Chondrocyte (in vitro differentiated cells): ENCODE results near the gene APC2. TPM values are rescaled to one million over a fixed set of nuclear protein-coding genes. Genes with fewer than 3 reads are reported as not detected.
"Not testable (repeated sequence)": the region's sequence is repeated elsewhere in the genome, so short reads cannot be mapped to it uniquely, and the experiment has no call there.

Experiments
- DNase-seq: peaks from one replicate; pipeline ENCODE4 v3.0.0; 2021; ENCODE audit warnings: mixed read lengths, low spot score
- H3K27ac Mint-ChIP-seq: one replicate; pipeline ENCODE4 v1.8.0; 2021; ENCODE audit warnings: mild to moderate bottlenecking, moderate library complexity, mixed read lengths; ENCODE audit not compliant: unreplicated experiment
- H3K27me3 Mint-ChIP-seq: 2 replicates; pipeline ENCODE4 v1.8.0; 2021; ENCODE audit warnings: low read depth, mixed read lengths
- H3K36me3 Mint-ChIP-seq: 2 replicates; pipeline ENCODE4 v1.8.0; 2021; ENCODE audit warnings: low read depth, mixed read lengths
- H3K4me1 Mint-ChIP-seq: 2 replicates; pipeline ENCODE4 v1.8.0; 2021; ENCODE audit warnings: low read depth, mild to moderate bottlenecking, mixed read lengths
- H3K4me3 Mint-ChIP-seq: one replicate; pipeline ENCODE4 v1.8.0; 2021; ENCODE audit warnings: mild to moderate bottlenecking, moderate library complexity, mixed read lengths; ENCODE audit not compliant: unreplicated experiment
- H3K9me3 Mint-ChIP-seq: 2 replicates; pipeline ENCODE4 v1.8.0; 2021; ENCODE audit warnings: low read depth, mixed read lengths
- CTCF ChIP-seq: fragments of 200-600 bp; sonication (generic); IDR thresholded peaks from 2 replicates; pipeline ENCODE4 v1.5.0; 2021; ENCODE audit warnings: antibody characterized with exemption, mild to moderate bottlenecking, moderate library complexity
- total RNA-seq: library from RNA; stranded (reverse); gene quantifications from 3 replicates; pipeline ENCODE4 v1.2.1, GENCODE V29; 2021

APC2 gene
- total RNA-seq, 1 donor from 2014 or later = 3.9 TPM

GRCh38 chr19:1475751-1476437, 26.0 kb downstream of the APC2 start:
- H3K9me3 Mint-ChIP-seq = no peaks in the 10 kb centered on the region
- no peak overlapping the region for H3K27ac Mint-ChIP-seq
- no peaks in the 10 kb centered on the region for H3K27me3 Mint-ChIP-seq
- H3K36me3 Mint-ChIP-seq = peaks cover 4% of the 10 kb centered on the region
- peaks cover 19% of the 10 kb centered on the region for H3K4me1 Mint-ChIP-seq
- TF ChIP-seq CTCF = no peak
- no peak for DNase-seq
- H3K4me3 Mint-ChIP-seq = no peak overlapping the region

- H3K27ac Mint-ChIP-seq, DNase-seq, H3K27me3 Mint-ChIP-seq, H3K36me3 Mint-ChIP-seq, H3K9me3 Mint-ChIP-seq: not testable (repeated sequence)
- peak overlapping the region; percentile 52 for H3K4me3 Mint-ChIP-seq
- H3K4me1 Mint-ChIP-seq = peaks cover 16% of the 10 kb centered on the region
Observed at GRCh38 chr19:1477056-1477455, 27.1 kb downstream of the APC2 start.

GRCh38 chr19:1478934-1479707, 29.2 kb downstream of the APC2 start, which contains the start of gene C19orf25:
C19orf25 (minus strand) TSS chr19:1479215; CDS start chr19:1478903, 312 bp downstream.
- Mint-ChIP-seq H3K27ac (peak within 1 kb of the TSS; percentile 97), H3K36me3 (peaks cover 3% of the 10 kb centered on the region)

GRCh38 chr19:1481224-1481892, 31.4 kb downstream of the APC2 start:
- Mint-ChIP-seq H3K9me3 (no peaks in the 10 kb centered on the region), H3K36me3 (peaks cover 3% of the 10 kb centered on the region), H3K27ac (no peak overlapping the region), H3K4me1 (peaks cover 16% of the 10 kb centered on the region), H3K27me3 (no peaks in the 10 kb centered on the region), H3K4me3 (no peak overlapping the region)
- no peak for TF ChIP-seq CTCF
- DNase-seq = no peak

More at GRCh38 chr19:1478934-1479707, 29.2 kb downstream of the APC2 start, which contains the start of gene C19orf25:
- DNase-seq = peak; percentile 98
- Mint-ChIP-seq H3K4me1 (peaks cover 16% of the 10 kb centered on the region), H3K9me3 (no peaks in the 10 kb centered on the region), H3K4me3 (peak within 1 kb of the TSS; percentile 98), H3K27me3 (no peaks in the 10 kb centered on the region)
- peak; percentile 28 for TF ChIP-seq CTCF

GRCh38 chr19:1481893-1482360, 32.0 kb downstream of the APC2 start:
- TF ChIP-seq CTCF = no peak
- H3K9me3 Mint-ChIP-seq = no peaks in the 10 kb centered on the region
- H3K36me3 Mint-ChIP-seq = peaks cover 3% of the 10 kb centered on the region
- H3K27me3 Mint-ChIP-seq = no peaks in the 10 kb centered on the region
- DNase-seq = peak; percentile 94
- H3K4me1 Mint-ChIP-seq = peaks cover 16% of the 10 kb centered on the region
- H3K27ac Mint-ChIP-seq = no peak overlapping the region
- no peak overlapping the region for H3K4me3 Mint-ChIP-seq
